ENCODE measurements around the gene PKHD1. TPM values are rescaled to one million over a fixed set of nuclear protein-coding genes. Genes with fewer than 3 reads are reported as not detected.

The PKHD1 gene
- total and polyA plus RNA-seq, 2 of the 8 experiments (the other 6 are each of a cell fraction or from before 2014, with no cell fraction given), result 0.06 to 0.09 TPM

- DNase-seq (ENCODE audit: low read depth in 1 of 2, low spot score in 2 of 2), result no peak
- FAIRE-seq, result no peak
- no peaks in the 10 kb centered on the region for H3K79me1 ChIP-seq (ENCODE audit: low read depth, low read length)
- CTCF ChIA-PET (ENCODE audit: partially characterized antibody), result interaction anchor here (1.0 to 1.5 kb wide), 2 partner anchors 10 kb away, joined by 3 to 4 read pairs; no protein-coding TSS in a partner anchor
- H2AFZ ChIP-seq (ENCODE audit: low read length), result no peak overlapping the region
- H2BK5ac ChIP-seq (ENCODE audit: low read depth, low read length), result no peak overlapping the region
- no peak overlapping the region for H4K8ac ChIP-seq (ENCODE audit: extremely low read depth, insufficient read depth, low read length)
- no peaks in the 10 kb centered on the region for H3K36me3 ChIP-seq (ENCODE audit: control insufficient read depth in 2 of 4, insufficient read depth in 4 of 4, low read length in 3 of 4)
- H3K4me3 ChIP-seq (ENCODE audit: extremely low read depth in 1 of 4, insufficient read depth in 2 of 4, low read depth in 3 of 4, low read length in 4 of 4), result no peak overlapping the region
- no peaks in the 10 kb centered on the region for H3K27me3 ChIP-seq (replicated peaks in 1 of 4; ENCODE audit: control insufficient read depth in 3 of 4, extremely low read depth in 1 of 4, insufficient read depth in 3 of 4, low read length in 3 of 4)
- WGBS, 2 experiments (ENCODE audit: extremely low coverage in 1 of 2, insufficient coverage in 1 of 2, insufficient read length in 1 of 2, insufficient replicate concordance in 2 of 2, low coverage in 1 of 2, low lambda C conversion rate in 2 of 2, missing lambda C conversion rate in 1 of 2), result 86% methylated on average over 1 of the region's 1 CpG; no CpG with 5 or more reads in 1 of the 2 experiments
- H4K91ac ChIP-seq (replicated peaks; ENCODE audit: insufficient read length, low read length), result no peak overlapping the region
- H4K5ac ChIP-seq (ENCODE audit: insufficient read length, low read depth, low read length), result no peak overlapping the region
- H2BK120ac ChIP-seq (replicated peaks; ENCODE audit: low read depth, low read length), result no peak overlapping the region
- no peaks in the 10 kb centered on the region for H3K4me1 ChIP-seq (replicated peaks in 1 of 4; ENCODE audit: control insufficient read depth in 3 of 4, insufficient read depth in 4 of 4, low read length in 3 of 4)
- no peaks in the 10 kb centered on the region for H3K9me3 ChIP-seq (ENCODE audit: insufficient read depth in 2 of 2, low read depth in 1 of 2, low read length in 1 of 2)
- H3K56ac ChIP-seq (replicated peaks; ENCODE audit: insufficient read length, low read depth, low read length), result no peak overlapping the region
- H2BK20ac ChIP-seq (ENCODE audit: low read length), result no peak overlapping the region
- POLR2A ChIA-PET (ENCODE audit: partially characterized antibody), result no interaction called here
- H3K23me2 ChIP-seq (ENCODE audit: low read depth, low read length), result no peaks in the 10 kb centered on the region
- no peaks in the 10 kb centered on the region for H3K79me2 ChIP-seq (ENCODE audit: control insufficient read depth in 1 of 2, insufficient read depth in 2 of 2, low read length in 2 of 2)
- H3K27ac ChIP-seq (ENCODE audit: low read depth, low read length), result no peak overlapping the region
- no peak overlapping the region for H2BK15ac ChIP-seq (ENCODE audit: low read length)
- no peak overlapping the region for H3K14ac ChIP-seq (ENCODE audit: insufficient read length)
- H2BK12ac ChIP-seq (ENCODE audit: low read depth, low read length), result no peak overlapping the region
- H4K20me1 ChIP-seq (replicated peaks in 1 of 2; ENCODE audit: control insufficient read depth in 1 of 2, insufficient read depth in 2 of 2, low read length in 2 of 2), result no peaks in the 10 kb centered on the region
- no peak overlapping the region for H2AK5ac ChIP-seq (ENCODE audit: low read depth, low read length)
- H3K4ac ChIP-seq (replicated peaks; ENCODE audit: insufficient read length, low read depth, low read length), result no peak overlapping the region
- H3K9ac ChIP-seq (replicated peaks in 1 of 4; ENCODE audit: extremely low read depth in 1 of 4, low read depth in 3 of 4, low read length in 3 of 4), result no peak overlapping the region
- H3K23ac ChIP-seq (ENCODE audit: insufficient read length), result no peak overlapping the region
- H3K4me2 ChIP-seq (ENCODE audit: insufficient read depth in 1 of 2, low read depth in 2 of 2, low read length in 2 of 2), result no peak overlapping the region
- H3K18ac ChIP-seq (ENCODE audit: extremely low read depth, low read length), result no peak overlapping the region
- TF ChIP-seq SIRT6 (IDR thresholded peaks at IDR 0.05; ENCODE audit: low read length), result no peak
- no peak for TF ChIP-seq JUN (IDR thresholded peaks at IDR 0.05; ENCODE audit: low read depth, low read length)
- TF ChIP-seq CTCF (IDR thresholded peaks at IDR 0.05; ENCODE audit: control extremely low read depth in 1 of 3, insufficient read depth in 1 of 3, low read depth in 1 of 3, low read length in 3 of 3), result no peak
- no peak for TF ChIP-seq RAD21 (IDR thresholded peaks at IDR 0.05 in 1 of 2, conservative IDR thresholded peaks at IDR 0.05 in 1 of 2; ENCODE audit: low read depth in 2 of 2, low read length in 2 of 2)
- TF ChIP-seq POLR2A (IDR thresholded peaks at IDR 0.05; ENCODE audit: control extremely low read depth in 1 of 2, low read depth in 2 of 2, low read length in 2 of 2), result no peak
- TF ChIP-seq EP300 (IDR thresholded peaks at IDR 0.05; ENCODE audit: borderline replicate concordance in 1 of 2, low read depth in 2 of 2, low read length in 2 of 2), result no peak
- no peak for TF ChIP-seq BCL11A (IDR thresholded peaks at IDR 0.05; ENCODE audit: low read depth in 2 of 2, low read length in 2 of 2)
- TF ChIP-seq GTF2F1 (IDR thresholded peaks at IDR 0.05; ENCODE audit: borderline replicate concordance, low read depth, low read length), result no peak
- TF ChIP-seq POU5F1 (IDR thresholded peaks at IDR 0.05; ENCODE audit: low read depth, low read length), result no peak
- no peak for TF ChIP-seq HDAC6 (IDR thresholded peaks at IDR 0.05; ENCODE audit: low read depth, low read length)
- TF ChIP-seq BRCA1 (IDR thresholded peaks at IDR 0.05; ENCODE audit: low read depth, low read length), result no peak
- TF ChIP-seq GABPA (IDR thresholded peaks at IDR 0.05; ENCODE audit: borderline replicate concordance, insufficient read depth, low read length), result no peak
Observed at GRCh38 chr6:51915098-51915497, 172.3 kb downstream of the PKHD1 start.

Data from H1 (cell line).